Measurements from ENCODE around the gene MRPL43.

The MRPL43 gene

DNA sequence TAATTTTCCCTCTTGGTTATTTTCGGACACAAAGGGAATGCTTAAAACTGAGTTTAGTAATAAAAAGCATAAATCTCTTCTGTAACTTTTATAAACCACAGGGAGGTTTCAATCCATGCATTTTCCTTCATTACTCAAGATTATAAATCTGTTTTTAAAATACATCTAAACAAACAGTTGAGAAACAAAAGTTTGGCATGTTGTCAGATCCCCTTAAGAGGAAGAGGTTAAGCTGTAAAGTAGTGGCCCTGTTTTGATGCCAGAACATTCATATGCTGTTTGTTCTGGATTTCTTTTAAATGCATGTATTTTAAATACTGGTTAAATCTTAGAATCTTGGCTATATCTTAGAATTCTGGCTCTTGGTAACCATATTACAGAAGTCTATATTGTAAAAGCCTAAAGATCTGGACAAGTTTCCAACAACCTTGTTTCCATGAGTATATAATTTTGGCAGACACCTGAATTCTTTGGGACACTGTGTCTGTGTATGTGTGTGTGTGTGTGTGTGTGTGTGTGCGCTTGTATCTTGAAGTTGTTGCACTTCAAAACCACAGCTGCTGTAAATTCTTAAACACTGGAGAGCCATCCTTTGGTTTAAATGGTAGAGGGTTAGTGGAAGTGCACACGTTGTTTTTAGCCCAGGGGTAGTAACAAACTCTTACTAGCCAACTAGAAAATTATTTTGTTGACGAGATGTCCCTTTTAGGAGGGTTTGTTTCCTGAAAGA, 24.8 kb downstream of the MRPL43 start:
- no peak for DNase-seq

DNA sequence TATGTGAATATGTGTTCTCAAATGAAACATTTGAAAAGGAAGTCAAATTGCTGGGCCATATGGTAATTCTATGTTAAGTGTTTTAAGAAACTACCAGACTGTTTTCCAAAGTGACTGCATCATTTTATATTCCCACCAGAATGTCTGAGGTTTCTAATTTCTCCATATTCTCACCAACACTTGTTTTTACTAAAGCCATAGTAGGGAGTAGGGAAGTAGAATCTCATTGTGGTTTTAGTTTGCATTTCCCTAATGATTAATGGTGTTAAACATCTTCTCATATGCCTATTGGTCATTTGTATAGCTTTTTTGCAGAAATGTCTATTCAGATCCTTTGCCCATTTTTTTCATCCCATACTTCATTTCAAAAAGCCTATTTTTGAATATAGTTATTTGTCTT, 27.0 kb downstream of the MRPL43 start:
- DNase-seq: no peak

DNA sequence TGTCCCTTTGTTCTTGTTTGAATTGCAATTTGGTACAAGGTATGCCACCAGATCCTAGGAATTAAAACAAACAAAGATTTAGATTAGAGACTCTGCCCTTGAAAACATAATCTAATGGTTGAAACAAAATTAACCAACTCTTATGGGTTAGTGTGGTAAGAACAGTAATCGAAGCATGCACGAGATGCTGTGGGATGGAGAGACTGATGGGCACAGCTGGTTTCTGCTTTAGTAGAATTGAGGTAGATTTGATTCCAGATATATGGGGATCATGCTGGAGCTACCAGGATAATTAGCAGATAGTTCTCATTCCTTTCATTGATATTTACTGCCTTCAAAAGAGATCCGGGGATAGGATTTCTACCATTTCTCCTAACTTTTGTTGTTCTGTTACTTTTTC, 38.4 kb downstream of the MRPL43 start:
- DNase-seq: no peak

DNA sequence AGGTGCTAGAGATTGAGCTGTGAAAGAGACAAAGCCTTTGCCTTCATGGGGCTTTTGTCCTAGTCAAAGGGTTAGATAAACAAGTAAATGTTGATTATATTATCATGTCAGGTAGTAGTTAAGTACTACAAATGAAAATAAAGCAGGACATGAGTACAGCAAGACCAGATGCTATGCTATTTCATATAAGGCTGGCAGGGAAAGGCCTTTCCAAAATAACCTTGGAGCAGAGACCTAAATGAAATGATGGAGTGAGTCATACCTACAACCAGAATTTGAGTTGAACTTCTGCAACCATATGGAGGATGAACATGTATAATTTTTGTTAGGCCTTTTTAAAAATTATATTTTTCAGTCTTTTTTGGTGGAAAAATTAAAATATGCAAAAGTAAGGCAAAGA, 41.5 kb downstream of the MRPL43 start:
- no peak for DNase-seq

DNA sequence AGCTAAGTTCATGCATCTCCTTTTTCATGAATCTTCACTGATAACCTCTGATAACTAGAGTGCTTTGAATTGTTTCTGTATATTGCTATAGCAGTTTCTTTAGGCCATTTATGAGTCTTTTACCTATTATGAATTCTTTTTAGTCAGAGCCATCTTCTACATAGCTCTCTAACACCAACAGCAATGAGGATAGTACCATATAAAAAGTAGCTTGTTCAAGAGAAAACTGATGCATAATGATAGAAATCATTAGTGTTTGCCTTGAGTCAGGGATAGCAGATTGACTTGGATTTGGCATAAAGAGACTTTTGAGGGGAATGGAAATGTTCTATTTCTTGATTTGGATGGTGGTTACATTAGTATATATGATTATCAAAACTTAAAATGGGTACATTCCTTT, 43.8 kb downstream of the MRPL43 start:
- DNase-seq: no peak

DNA sequence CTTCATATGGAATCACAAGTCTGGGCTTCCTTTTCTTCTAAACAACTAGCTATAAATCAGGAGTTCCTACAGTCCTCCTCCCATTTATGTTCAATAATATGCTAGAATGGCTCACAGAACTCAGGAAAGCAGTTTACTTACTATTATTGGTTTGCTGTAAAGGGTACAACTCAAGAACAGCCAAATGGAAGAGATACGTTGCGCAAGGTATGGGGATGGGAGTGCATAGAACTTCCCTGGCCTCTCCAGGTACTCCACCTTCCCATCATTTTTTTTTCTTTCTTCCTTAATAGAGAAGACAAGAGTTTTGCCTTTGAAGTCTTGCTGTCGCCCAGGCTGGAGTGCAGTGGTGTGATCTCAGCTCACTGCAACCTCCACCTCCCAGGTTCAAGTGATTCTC, 45.1 kb downstream of the MRPL43 start:
- DNase-seq: no peak

DNA sequence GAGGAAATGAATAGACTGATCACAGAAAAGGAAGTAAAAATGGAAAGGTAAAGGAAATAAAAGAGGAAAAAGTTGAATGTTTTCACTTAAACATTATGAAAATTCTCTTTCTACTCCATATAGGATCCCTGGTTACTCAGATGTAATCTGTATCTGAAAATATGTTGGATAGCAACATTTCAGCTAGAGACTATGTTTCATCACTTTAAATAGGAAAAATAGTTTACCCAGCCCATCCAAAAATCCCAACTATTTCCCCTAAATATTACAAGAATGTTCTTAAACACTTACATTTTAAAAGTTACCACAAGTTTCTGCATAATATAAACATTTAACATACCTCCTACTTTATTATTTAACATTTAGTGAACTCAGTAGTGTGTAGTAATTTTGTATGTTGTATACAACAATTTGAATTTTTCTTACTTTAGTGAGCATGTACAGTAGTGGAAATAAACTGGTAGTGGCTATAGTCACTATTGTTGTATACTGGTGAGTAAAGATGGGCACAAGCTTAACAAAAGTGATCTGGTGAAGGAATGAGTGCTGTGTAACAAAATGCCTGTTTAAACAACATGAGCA, 47.4 kb downstream of the MRPL43 start:
- no peak for DNase-seq
